ENCODE measurements around the gene IL4I1.

The IL4I1 gene

DNA sequence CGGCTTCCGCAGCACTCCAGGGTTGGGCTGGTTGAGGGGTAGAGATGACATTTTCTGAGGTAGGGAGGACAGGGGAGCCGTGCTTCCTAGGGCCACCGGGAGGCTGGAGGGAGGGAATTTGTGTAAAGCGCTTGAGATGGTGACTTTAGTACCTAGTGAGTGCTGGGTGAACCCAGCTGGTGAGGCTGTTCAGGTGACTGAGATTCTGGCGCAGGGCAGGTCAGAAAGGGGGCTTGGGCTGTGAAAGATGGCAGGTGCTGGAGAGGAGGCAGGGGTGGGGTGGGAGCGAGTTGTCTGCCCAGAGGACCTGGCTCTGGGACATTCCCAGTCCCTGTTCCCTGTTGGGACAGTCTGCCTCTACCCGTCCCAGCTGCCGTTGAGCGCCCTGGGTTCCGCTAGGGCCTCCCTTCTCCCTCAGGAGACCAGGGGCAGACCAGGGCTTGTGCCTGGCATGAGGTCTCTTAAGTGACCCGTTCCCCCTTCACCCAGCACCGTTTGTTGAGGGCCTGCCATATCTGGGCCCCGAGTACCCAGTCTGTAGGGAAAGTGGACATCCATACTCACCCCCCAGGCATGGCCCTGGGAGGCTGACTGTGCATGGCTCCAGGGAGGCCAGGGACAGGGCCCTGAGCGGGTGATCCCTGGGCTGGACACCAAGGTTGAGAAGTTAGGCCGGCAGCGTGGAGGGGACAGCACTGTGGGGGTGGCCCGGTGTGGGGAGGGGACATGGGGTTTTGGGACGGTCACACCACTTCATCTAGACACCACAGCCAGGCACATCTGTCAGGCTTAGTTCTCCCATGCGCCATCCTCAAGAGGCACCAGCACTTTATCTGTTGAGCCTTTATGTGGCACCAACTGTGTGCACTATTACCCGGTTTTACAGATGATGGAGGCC lies 40.8 kb downstream of the IL4I1 start:
- H3K27ac ChIP-seq = no peak overlapping the region
- DNase-seq = no peak
- TF ChIP-seq, protein P1, sequence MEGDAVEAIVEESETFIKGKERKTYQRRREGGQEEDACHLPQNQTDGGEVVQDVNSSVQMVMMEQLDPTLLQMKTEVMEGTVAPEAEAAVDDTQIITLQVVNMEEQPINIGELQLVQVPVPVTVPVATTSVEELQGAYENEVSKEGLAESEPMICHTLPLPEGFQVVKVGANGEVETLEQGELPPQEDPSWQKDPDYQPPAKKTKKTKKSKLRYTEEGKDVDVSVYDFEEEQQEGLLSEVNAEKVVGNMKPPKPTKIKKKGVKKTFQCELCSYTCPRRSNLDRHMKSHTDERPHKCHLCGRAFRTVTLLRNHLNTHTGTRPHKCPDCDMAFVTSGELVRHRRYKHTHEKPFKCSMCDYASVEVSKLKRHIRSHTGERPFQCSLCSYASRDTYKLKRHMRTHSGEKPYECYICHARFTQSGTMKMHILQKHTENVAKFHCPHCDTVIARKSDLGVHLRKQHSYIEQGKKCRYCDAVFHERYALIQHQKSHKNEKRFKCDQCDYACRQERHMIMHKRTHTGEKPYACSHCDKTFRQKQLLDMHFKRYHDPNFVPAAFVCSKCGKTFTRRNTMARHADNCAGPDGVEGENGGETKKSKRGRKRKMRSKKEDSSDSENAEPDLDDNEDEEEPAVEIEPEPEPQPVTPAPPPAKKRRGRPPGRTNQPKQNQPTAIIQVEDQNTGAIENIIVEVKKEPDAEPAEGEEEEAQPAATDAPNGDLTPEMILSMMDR (IDR thresholded peaks at IDR 0.05; ENCODE audit: low read depth, low read length, missing control alignments) = no peak
- in situ Hi-C loops (cut with HindIII; ENCODE audit: low pct_ligation_motif_present, low sequenced_read_pairs) = no loop called here
- no peak overlapping the region for H3K4me3 ChIP-seq (ENCODE audit: low read depth, low read length)
- peaks cover 54% of the 10 kb centered on the region for H3K36me3 ChIP-seq (replicated peaks)
- no peaks in the 10 kb centered on the region for H3K27me3 ChIP-seq (replicated peaks)

DNA sequence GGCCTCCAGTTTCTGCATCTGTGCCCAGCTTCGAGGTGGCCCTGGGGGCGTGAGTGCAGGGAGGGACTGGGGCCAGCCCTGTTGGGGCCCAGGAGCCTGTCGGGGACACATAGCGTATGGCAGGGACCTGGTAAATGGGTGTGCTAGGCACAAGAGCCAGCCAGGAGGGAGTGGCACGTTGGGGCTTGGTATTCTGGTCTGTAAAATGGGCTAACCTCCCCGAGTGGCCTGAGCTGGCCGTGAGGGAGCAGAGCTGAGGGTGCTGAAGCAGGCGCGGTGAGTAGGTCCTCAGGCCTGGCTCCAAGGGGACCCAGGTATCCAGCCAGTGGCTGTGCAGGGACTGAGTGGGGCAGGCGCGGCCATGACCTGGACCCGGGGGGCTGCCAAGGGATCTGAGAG lies 41.4 kb downstream of the IL4I1 start:
- H3K4me3 ChIP-seq (ENCODE audit: low read depth, low read length) = no peak overlapping the region
- in situ Hi-C loops (cut with HindIII; ENCODE audit: low pct_ligation_motif_present, low sequenced_read_pairs) = no loop called here
- TF ChIP-seq, protein P1 (IDR thresholded peaks at IDR 0.05; ENCODE audit: low read depth, low read length, missing control alignments) = no peak
- DNase-seq = no peak
- no peaks in the 10 kb centered on the region for H3K27me3 ChIP-seq (replicated peaks)
- no peak overlapping the region for H3K27ac ChIP-seq
- peaks cover 48% of the 10 kb centered on the region for H3K36me3 ChIP-seq (replicated peaks)

DNA sequence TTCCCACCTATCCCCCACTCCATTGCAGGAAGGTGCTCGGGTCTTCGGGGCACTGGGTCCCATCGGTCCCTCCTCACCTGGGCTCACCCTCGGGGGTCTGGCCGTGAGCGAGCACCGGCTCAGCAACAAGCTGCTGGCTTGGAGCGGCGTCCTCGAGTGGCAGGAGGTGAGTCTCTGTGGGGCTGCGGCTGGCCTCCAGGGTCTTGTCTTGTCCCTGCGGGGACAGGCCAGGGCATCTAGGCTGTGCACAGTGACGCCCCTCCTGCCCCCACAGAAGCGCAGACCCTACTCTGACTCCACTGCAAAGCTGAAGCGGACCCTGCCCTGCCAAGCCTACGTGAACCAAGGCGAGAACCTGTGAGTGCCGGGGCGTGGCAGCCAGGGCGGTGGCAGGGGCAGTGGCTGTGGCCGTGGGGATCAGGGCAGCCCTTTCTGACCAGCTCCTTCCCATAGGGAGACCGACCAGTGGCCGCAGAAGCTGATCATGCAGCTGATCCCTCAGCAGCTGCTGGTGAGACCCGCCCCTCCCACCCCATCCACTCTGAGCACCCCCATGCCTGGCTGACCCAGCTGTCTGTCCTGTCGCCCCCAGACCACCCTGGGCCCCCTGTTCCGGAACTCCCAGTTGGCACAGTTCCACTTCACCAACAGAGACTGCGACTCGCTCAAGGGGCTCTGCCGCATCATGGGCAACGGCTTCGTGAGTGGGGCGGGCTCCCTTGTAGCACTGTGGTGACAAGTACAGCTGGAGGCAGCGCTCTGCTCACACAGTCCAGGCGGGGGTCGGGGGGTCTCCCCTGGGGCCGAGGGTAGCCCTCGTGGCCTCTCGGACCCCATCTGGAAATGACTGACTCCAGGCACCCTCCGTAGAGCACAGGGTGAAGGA lies 42.1 kb downstream of the IL4I1 start:
- H3K36me3 ChIP-seq (replicated peaks) = peaks cover 41% of the 10 kb centered on the region
- no peaks in the 10 kb centered on the region for H3K27me3 ChIP-seq (replicated peaks)
- DNase-seq = no peak
- TF ChIP-seq, protein P1 (IDR thresholded peaks at IDR 0.05; ENCODE audit: low read depth, low read length, missing control alignments) = no peak
- in situ Hi-C loops (cut with HindIII; ENCODE audit: low pct_ligation_motif_present, low sequenced_read_pairs) = no loop called here
- H3K4me3 ChIP-seq (ENCODE audit: low read depth, low read length) = no peak overlapping the region
- H3K27ac ChIP-seq = no peak overlapping the region

DNA sequence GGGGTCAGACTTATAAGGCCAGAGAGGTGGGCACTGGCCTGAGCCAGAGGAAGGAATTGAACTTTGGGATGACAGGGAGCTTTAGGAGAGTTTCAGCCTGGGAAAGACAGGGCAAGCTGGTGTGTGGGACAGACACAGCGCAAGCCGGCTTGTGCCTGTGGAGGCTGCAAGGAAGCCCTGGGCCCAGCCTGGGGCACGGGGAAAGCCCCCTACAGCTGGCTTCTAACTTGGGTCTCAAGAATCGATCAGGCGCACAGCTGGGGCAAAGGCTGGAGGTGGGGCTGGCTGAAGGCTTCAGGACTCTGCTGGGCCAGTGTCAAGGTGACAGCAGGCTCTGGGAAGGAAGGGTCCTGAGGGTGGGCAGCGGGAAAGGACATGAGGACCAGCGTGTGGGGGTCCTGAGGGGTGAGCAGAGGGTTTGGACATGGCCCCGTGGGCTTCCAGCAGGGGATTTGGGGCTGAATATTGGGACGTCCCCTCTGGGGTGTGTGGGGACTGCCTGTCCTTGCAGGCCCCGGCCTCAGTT lies 42.8 kb downstream of the IL4I1 start:
- H3K27me3 ChIP-seq (replicated peaks) = no peaks in the 10 kb centered on the region
- peaks cover 37% of the 10 kb centered on the region for H3K36me3 ChIP-seq (replicated peaks)
- in situ Hi-C loops (cut with HindIII; ENCODE audit: low pct_ligation_motif_present, low sequenced_read_pairs) = no loop called here
- DNase-seq = no peak
- TF ChIP-seq, protein P1 (IDR thresholded peaks at IDR 0.05; ENCODE audit: low read depth, low read length, missing control alignments) = no peak
- no peak overlapping the region for H3K27ac ChIP-seq
- no peak overlapping the region for H3K4me3 ChIP-seq (ENCODE audit: low read depth, low read length)

DNA sequence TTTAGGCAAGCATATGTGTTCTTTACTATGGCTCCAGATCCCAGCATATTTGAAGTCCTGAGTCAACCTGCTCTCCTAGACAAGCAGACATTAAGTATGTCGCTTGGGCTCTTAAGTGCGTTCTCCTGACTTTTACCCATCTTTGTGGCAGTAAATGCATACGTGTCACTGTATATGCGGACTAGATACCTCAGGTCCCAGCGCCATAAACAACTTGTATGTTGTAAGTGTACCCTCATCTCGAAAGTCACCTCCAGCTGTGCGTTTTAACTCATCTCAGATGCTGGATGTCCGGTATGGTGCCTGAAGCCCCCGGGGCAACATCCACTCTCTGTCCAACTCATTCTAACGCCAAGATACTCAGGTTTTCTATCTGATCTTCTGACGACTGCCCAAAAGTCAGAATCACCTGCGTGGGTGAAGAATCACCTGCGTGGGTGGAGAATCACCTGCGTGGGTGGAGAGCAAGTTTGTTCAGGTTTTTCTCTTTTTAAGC lies 44.0 kb downstream of the IL4I1 start:
- H3K27me3 ChIP-seq (replicated peaks) = no peaks in the 10 kb centered on the region
- TF ChIP-seq, protein P1 (IDR thresholded peaks at IDR 0.05; ENCODE audit: low read depth, low read length, missing control alignments) = no peak
- H3K4me3 ChIP-seq (ENCODE audit: low read depth, low read length) = peak overlapping the region; percentile 81
- no peak for DNase-seq
- peaks cover 24% of the 10 kb centered on the region for H3K36me3 ChIP-seq (replicated peaks)
- in situ Hi-C loops (cut with HindIII; ENCODE audit: low pct_ligation_motif_present, low sequenced_read_pairs) = no loop called here
- no peak overlapping the region for H3K27ac ChIP-seq

All from brain microvascular endothelial cell (primary cell).